ENCODE results near the gene TRIB2.

The TRIB2 gene

GRCh38 chr2:12701786-12702167 lies 15.0 kb upstream of the TRIB2 start:
- no peak for DNase-seq

GRCh38 chr2:12702168-12703121 lies 14.3 kb upstream of the TRIB2 start:
- no peak for DNase-seq

GRCh38 chr2:12704378-12704777 lies 12.4 kb upstream of the TRIB2 start:
- DNase-seq: no peak

- DNase-seq: no peak
These were observed 11.5 kb upstream of the TRIB2 start for GRCh38 chr2:12705230-12705629.

GRCh38 chr2:12705742-12706141 lies 11.0 kb upstream of the TRIB2 start:
- no peak for DNase-seq

GRCh38 chr2:12708508-12709206 lies 8.1 kb upstream of the TRIB2 start:
- DNase-seq: no peak

GRCh38 chr2:12709207-12709522 lies 7.6 kb upstream of the TRIB2 start:
- DNase-seq: no peak

- no peak for DNase-seq
These were observed 6.4 kb upstream of the TRIB2 start for GRCh38 chr2:12710301-12710700.

- no peak for DNase-seq
These were observed 5.4 kb upstream of the TRIB2 start for GRCh38 chr2:12711339-12711738.

- no peak for DNase-seq
These were observed 3.9 kb upstream of the TRIB2 start for GRCh38 chr2:12712881-12713280.

- DNase-seq: no peak
These were observed 2.1 kb upstream of the TRIB2 start for GRCh38 chr2:12714391-12715221.

GRCh38 chr2:12715258-12716031 lies 1.3 kb upstream of the TRIB2 start:
- DNase-seq: no peak

GRCh38 chr2:12716032-12716281 lies 779 bp upstream of the TRIB2 start:
- DNase-seq: no peak

- DNase-seq: no peak
These were observed 667 bp downstream of the TRIB2 start for GRCh38 chr2:12717191-12718014.

GRCh38 chr2:12718015-12718671 lies 1.4 kb downstream of the TRIB2 start:
- no peak for DNase-seq

- DNase-seq: no peak
These were observed 2.1 kb downstream of the TRIB2 start for GRCh38 chr2:12718711-12719399.

GRCh38 chr2:12719400-12720277 lies 2.9 kb downstream of the TRIB2 start:
- no peak for DNase-seq

GRCh38 chr2:12720278-12720620 lies 3.5 kb downstream of the TRIB2 start:
- no peak for DNase-seq

GRCh38 chr2:12720754-12721378 lies 4.1 kb downstream of the TRIB2 start:
- DNase-seq: no peak

Measured in cerebellar nuclear complex (tissue), 1 donor.